ENCODE data around the gene CPAMD8.

- TF ChIP-seq POLR2AphosphoS5 (IDR thresholded peaks at IDR 0.05; ENCODE audit: low read length) = no peak
- no peak for TF ChIP-seq YY1 (IDR thresholded peaks at IDR 0.05; ENCODE audit: low read depth, low read length)
- TF ChIP-seq USF2 (IDR thresholded peaks at IDR 0.05; ENCODE audit: borderline replicate concordance, low read depth, low read length) = no peak
- TF ChIP-seq CTCF (IDR thresholded peaks at IDR 0.05 in 2 of 3, conservative IDR thresholded peaks at IDR 0.05 in 1 of 3; ENCODE audit: control insufficient read depth in 2 of 3, extremely low read depth in 1 of 3, insufficient read depth in 1 of 3, low read depth in 3 of 3, low read length in 3 of 3) = no peak
These were observed 123.3 kb downstream of the CPAMD8 start for GRCh38 chr19:16903347-16903746.

Measured in GM12878 (cell line).